ENCODE results near the gene LCORL.

- TF ChIP-seq CTCF (IDR thresholded peaks at IDR 0.05; ENCODE audit: low read depth, low read length, poor library complexity, severe bottlenecking) (no peak), EZH2phosphoT487 (IDR thresholded peaks at IDR 0.05; ENCODE audit: borderline replicate concordance, low read length) (no peak)
Observed at GRCh38 chr4:17911608-17912007, 109.9 kb downstream of the LCORL start.
